ENCODE results near the gene CDH1. TPM values are rescaled to one million over a fixed set of nuclear protein-coding genes. Genes with fewer than 3 reads are reported as not detected.

Gene CDH1
- polyA plus RNA-seq, 2 donors, result 92.0 to 96.6 TPM

- no peaks in the 10 kb centered on the region for H3K9me3 ChIP-seq (ENCODE audit: control insufficient read depth in 2 of 2, insufficient read depth in 1 of 2, low read depth in 1 of 2, low read length in 1 of 2)
- H3K36me3 ChIP-seq (ENCODE audit: control insufficient read depth in 2 of 2, insufficient read depth in 2 of 2, low read length in 1 of 2), result peaks cover 0 to 2% of the 10 kb centered on the region in 2 donors
- no peak overlapping the region for H3K4me3 ChIP-seq (ENCODE audit: low read depth in 1 of 2, low read length in 2 of 2)
- H3K4me1 ChIP-seq (ENCODE audit: control insufficient read depth in 2 of 2, insufficient read depth in 2 of 2, low read length in 1 of 2), result no peaks in the 10 kb centered on the region
- no peak overlapping the region for H3K27ac ChIP-seq (ENCODE audit: low read depth in 2 of 2, low read length in 1 of 2)
- H3K27me3 ChIP-seq (ENCODE audit: control insufficient read depth in 1 of 2, insufficient read depth in 2 of 2, low read length in 2 of 2), result no peaks in the 10 kb centered on the region
- WGBS, 2 donors, result 95 to 96% methylated on average over 6 of the region's 6 CpGs
These were observed 146.6 kb downstream of the CDH1 start for GRCh38 chr16:68883685-68884084.

GRCh38 chr16:68884401-68884800, 147.3 kb downstream of the CDH1 start:
- no peaks in the 10 kb centered on the region for H3K27me3 ChIP-seq (ENCODE audit: control insufficient read depth in 1 of 2, insufficient read depth in 2 of 2, low read length in 2 of 2)
- H3K27ac ChIP-seq (ENCODE audit: low read depth in 2 of 2, low read length in 1 of 2), result no peak overlapping the region
- H3K4me1 ChIP-seq (ENCODE audit: control insufficient read depth in 2 of 2, insufficient read depth in 2 of 2, low read length in 1 of 2), result no peaks in the 10 kb centered on the region
- H3K4me3 ChIP-seq (ENCODE audit: low read depth in 1 of 2, low read length in 2 of 2), result no peak overlapping the region
- H3K36me3 ChIP-seq (ENCODE audit: control insufficient read depth in 2 of 2, insufficient read depth in 2 of 2, low read length in 1 of 2), result no peaks in the 10 kb centered on the region
- H3K9me3 ChIP-seq (ENCODE audit: control insufficient read depth in 2 of 2, insufficient read depth in 1 of 2, low read depth in 1 of 2, low read length in 1 of 2), result no peaks in the 10 kb centered on the region
- WGBS, 2 donors, result 72 to 89% methylated on average over 1 of the region's 1 CpG

Other genes with a start within 250 kb of the CDH1 start
- 1 to 10 TPM; 4.2 to 4.6 TPM for gene ZFP90, start 198.0 kb upstream of the CDH1 start, polyA plus RNA-seq
- 10 to 100 TPM; 12.2 to 36.3 TPM for gene CDH3, start 92.0 kb upstream of the CDH1 start, polyA plus RNA-seq
- 1 to 10 TPM; 2.2 to 4.8 TPM for gene TANGO6, start 106.2 kb downstream of the CDH1 start, polyA plus RNA-seq